ENCODE measurements around the gene MEGF11. TPM values are rescaled to one million over a fixed set of nuclear protein-coding genes. Genes with fewer than 3 reads are reported as not detected.

MEGF11 gene
- total RNA-seq, 1 experiment from 2014 or later, result 0.03 TPM

GRCh38 chr15:66092053-66093016 is 161.2 kb downstream of the MEGF11 start:
- H3K27ac ChIP-seq, result no peak overlapping the region
- DNase-seq (ENCODE audit: low read depth in 1 of 2, low spot score in 2 of 2), result no peak
- H3K36me3 ChIP-seq, result no peaks in the 10 kb centered on the region
- H3K9me3 ChIP-seq (replicated peaks), result no peaks in the 10 kb centered on the region
- H3K4me3 ChIP-seq, result no peak overlapping the region
- H3K4me1 ChIP-seq (replicated peaks), result no peaks in the 10 kb centered on the region
- peaks cover 29% of the 10 kb centered on the region for H3K27me3 ChIP-seq (replicated peaks)

GRCh38 chr15:66089509-66089908 is 164.0 kb downstream of the MEGF11 start:
- no peaks in the 10 kb centered on the region for H3K36me3 ChIP-seq
- H3K9me3 ChIP-seq (replicated peaks), result no peaks in the 10 kb centered on the region
- H3K27ac ChIP-seq, result no peak overlapping the region
- peaks cover 38% of the 10 kb centered on the region for H3K27me3 ChIP-seq (replicated peaks)
- no peak for DNase-seq (ENCODE audit: low read depth in 1 of 2, low spot score in 2 of 2)
- H3K4me3 ChIP-seq, result no peak overlapping the region
- no peaks in the 10 kb centered on the region for H3K4me1 ChIP-seq (replicated peaks)

- Histone ChIP-seq H3K36me3 (no peaks in the 10 kb centered on the region), H3K27ac (no peak overlapping the region), H3K9me3 (replicated peaks) (no peaks in the 10 kb centered on the region), H3K4me1 (replicated peaks) (no peaks in the 10 kb centered on the region), H3K27me3 (replicated peaks) (peaks cover 39% of the 10 kb centered on the region), H3K4me3 (no peak overlapping the region)
- no peak for DNase-seq (ENCODE audit: low read depth in 1 of 2, low spot score in 2 of 2)
Observed at GRCh38 chr15:66089049-66089448, 164.5 kb downstream of the MEGF11 start.

- DNase-seq (ENCODE audit: low read depth in 1 of 2, low spot score in 2 of 2), result no peak
- Histone ChIP-seq H3K36me3 (no peaks in the 10 kb centered on the region), H3K4me3 (no peak overlapping the region), H3K9me3 (replicated peaks) (no peaks in the 10 kb centered on the region), H3K27me3 (replicated peaks) (peaks cover 45% of the 10 kb centered on the region), H3K4me1 (replicated peaks) (peaks cover 3% of the 10 kb centered on the region; the same call in 1 of the 2 replicates), H3K27ac (no peak overlapping the region)
Observed at GRCh38 chr15:66085128-66085527, 168.4 kb downstream of the MEGF11 start.

GRCh38 chr15:66084704-66085103 is 168.8 kb downstream of the MEGF11 start:
- no peak overlapping the region for H3K27ac ChIP-seq
- no peak for DNase-seq (ENCODE audit: low read depth in 1 of 2, low spot score in 2 of 2)
- H3K4me1 ChIP-seq (replicated peaks), result peaks cover 3% of the 10 kb centered on the region; the same call in 1 of the 2 replicates
- H3K27me3 ChIP-seq (replicated peaks), result peaks cover 43% of the 10 kb centered on the region
- no peak overlapping the region for H3K4me3 ChIP-seq
- H3K9me3 ChIP-seq (replicated peaks), result no peaks in the 10 kb centered on the region
- H3K36me3 ChIP-seq, result no peaks in the 10 kb centered on the region

GRCh38 chr15:66080717-66081398 is 172.7 kb downstream of the MEGF11 start:
- 0 out of 2 replicates have a peak, but pooled peaks cover 18% of the 10 kb centered on the region for H3K27me3 ChIP-seq (replicated peaks)
- H3K4me3 ChIP-seq, result no peak overlapping the region
- H3K27ac ChIP-seq, result no peak overlapping the region
- DNase-seq (ENCODE audit: low read depth in 1 of 2, low spot score in 2 of 2), result peak in 1 of 2 experiments; percentile 10
- H3K9me3 ChIP-seq (replicated peaks), result no peaks in the 10 kb centered on the region
- no peaks in the 10 kb centered on the region for H3K36me3 ChIP-seq
- peaks cover 3% of the 10 kb centered on the region; the same call in 1 of the 2 replicates for H3K4me1 ChIP-seq (replicated peaks)

- no peak overlapping the region for H3K4me3 ChIP-seq
- no peaks in the 10 kb centered on the region for H3K9me3 ChIP-seq (replicated peaks)
- H3K27ac ChIP-seq, result no peak overlapping the region
- peaks cover 3% of the 10 kb centered on the region; the same call in 1 of the 2 replicates for H3K4me1 ChIP-seq (replicated peaks)
- H3K27me3 ChIP-seq (replicated peaks), result peaks cover 26% of the 10 kb centered on the region; the same call in 1 of the 2 replicates
- H3K36me3 ChIP-seq, result no peaks in the 10 kb centered on the region
- DNase-seq (ENCODE audit: low read depth in 1 of 2, low spot score in 2 of 2), result no peak
Observed at GRCh38 chr15:66078929-66079275, 174.6 kb downstream of the MEGF11 start.

- no peak overlapping the region for H3K27ac ChIP-seq
- H3K36me3 ChIP-seq, result no peaks in the 10 kb centered on the region
- no peaks in the 10 kb centered on the region for H3K9me3 ChIP-seq (replicated peaks)
- no peak overlapping the region for H3K4me3 ChIP-seq
- peaks cover 3% of the 10 kb centered on the region; the same call in 1 of the 2 replicates for H3K4me1 ChIP-seq (replicated peaks)
- no peak for DNase-seq (ENCODE audit: low read depth in 1 of 2, low spot score in 2 of 2)
- peaks cover 23% of the 10 kb centered on the region; the same call in 1 of the 2 replicates for H3K27me3 ChIP-seq (replicated peaks)
Observed at GRCh38 chr15:66078196-66078928, 175.2 kb downstream of the MEGF11 start.

GRCh38 chr15:66077320-66077663 is 176.3 kb downstream of the MEGF11 start:
- no peak overlapping the region for H3K4me3 ChIP-seq
- H3K36me3 ChIP-seq, result no peaks in the 10 kb centered on the region
- H3K4me1 ChIP-seq (replicated peaks), result peaks cover 3% of the 10 kb centered on the region; the same call in 1 of the 2 replicates
- H3K27me3 ChIP-seq (replicated peaks), result peaks cover 31% of the 10 kb centered on the region; the same call in 1 of the 2 replicates
- H3K27ac ChIP-seq, result no peak overlapping the region
- DNase-seq (ENCODE audit: low read depth in 1 of 2, low spot score in 2 of 2), result no peak
- no peaks in the 10 kb centered on the region for H3K9me3 ChIP-seq (replicated peaks)

- no peaks in the 10 kb centered on the region for H3K36me3 ChIP-seq
- H3K4me3 ChIP-seq, result no peak overlapping the region
- no peak for DNase-seq (ENCODE audit: low read depth in 1 of 2, low spot score in 2 of 2)
- H3K27ac ChIP-seq, result no peak overlapping the region
- H3K4me1 ChIP-seq (replicated peaks), result peaks cover 3% of the 10 kb centered on the region; the same call in 1 of the 2 replicates
- peaks cover 36% of the 10 kb centered on the region for H3K27me3 ChIP-seq (replicated peaks)
- no peaks in the 10 kb centered on the region for H3K9me3 ChIP-seq (replicated peaks)
Observed at GRCh38 chr15:66076591-66077319, 176.8 kb downstream of the MEGF11 start.

- Histone ChIP-seq H3K9me3 (replicated peaks) (no peaks in the 10 kb centered on the region), H3K4me3 (no peak overlapping the region), H3K27me3 (replicated peaks) (peaks cover 44% of the 10 kb centered on the region), H3K36me3 (no peaks in the 10 kb centered on the region), H3K27ac (no peak overlapping the region), H3K4me1 (replicated peaks) (peaks cover 3% of the 10 kb centered on the region; the same call in 1 of the 2 replicates)
- DNase-seq (ENCODE audit: low read depth in 1 of 2, low spot score in 2 of 2), result no peak
Observed at GRCh38 chr15:66075947-66076346, 177.6 kb downstream of the MEGF11 start.

GRCh38 chr15:66072616-66073361 is 180.8 kb downstream of the MEGF11 start:
- DNase-seq (ENCODE audit: low read depth in 1 of 2, low spot score in 2 of 2), result no peak
- Histone ChIP-seq H3K27me3 (replicated peaks) (peaks cover 47% of the 10 kb centered on the region), H3K27ac (no peak overlapping the region), H3K4me3 (no peak overlapping the region), H3K4me1 (replicated peaks) (no peaks in the 10 kb centered on the region), H3K9me3 (replicated peaks) (no peaks in the 10 kb centered on the region), H3K36me3 (no peaks in the 10 kb centered on the region)

Data from SJSA1 (cell line).